ENCODE results near the gene MED13L. TPM values are rescaled to one million over a fixed set of nuclear protein-coding genes. Genes with fewer than 3 reads are reported as not detected.
"Not testable (repeated sequence)": the region's sequence is repeated elsewhere in the genome, so short reads cannot be mapped to it uniquely, and the experiment has no call there.

MED13L gene
- total RNA-seq, 1 experiment from 2014 or later = 62.6 TPM

DNA sequence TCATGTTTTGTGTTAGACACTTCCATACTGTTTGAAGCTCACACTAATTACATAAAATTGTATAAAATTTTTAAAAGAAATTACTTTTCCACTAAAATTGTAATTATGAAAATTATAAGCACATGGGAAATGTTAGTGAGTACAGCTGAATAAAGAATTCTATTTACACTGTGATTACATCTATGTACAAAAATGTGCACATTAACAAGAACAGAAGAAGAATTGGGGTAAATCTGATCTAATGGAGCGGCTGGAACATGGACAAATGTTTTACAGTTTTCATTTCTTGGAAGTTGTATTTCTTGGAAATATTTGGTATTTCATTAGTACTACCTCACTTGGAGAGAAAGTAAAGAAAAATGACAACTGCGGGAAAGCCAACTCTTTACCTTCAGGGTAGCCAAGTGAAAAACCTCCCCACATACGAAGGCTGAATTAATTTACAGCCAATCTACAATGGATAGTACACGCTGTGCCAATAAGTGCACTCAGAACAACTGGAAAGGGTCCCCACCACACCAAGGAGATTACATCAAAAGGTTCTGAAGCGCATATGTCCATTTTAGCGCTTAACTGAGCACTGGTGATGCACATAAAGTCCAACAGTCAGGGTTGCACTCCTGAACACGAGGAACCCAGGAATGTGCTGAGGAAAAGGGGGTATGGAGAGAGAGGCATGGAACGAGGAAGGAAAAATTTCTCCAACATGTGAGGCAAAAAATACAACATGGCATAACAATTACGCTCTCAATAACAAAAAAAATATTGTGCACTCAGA is 17.5 kb downstream of the MED13L start:
- DNase-seq (ENCODE audit: low spot score) = no peak
- in situ Hi-C loops (cut with HindIII; ENCODE audit: low sequenced_read_pairs) = no loop called here

DNA sequence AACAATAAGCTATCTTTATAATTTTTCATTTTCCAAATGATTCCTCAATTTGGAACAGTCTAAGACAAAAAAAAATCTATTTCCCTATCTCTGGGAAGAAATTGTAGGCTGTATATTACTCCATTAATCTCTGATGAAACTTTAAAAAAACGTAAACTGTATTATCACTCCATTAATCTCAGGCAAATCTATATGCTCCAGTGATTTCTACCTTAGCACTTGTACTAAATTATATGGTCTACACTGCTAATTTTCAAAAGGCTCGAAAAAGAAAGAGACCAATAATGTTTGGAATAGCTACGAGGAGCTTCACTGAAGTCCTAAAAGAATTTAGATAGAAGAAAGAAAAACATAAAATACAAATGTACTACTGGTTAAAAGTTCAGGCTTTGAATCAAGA is 19.7 kb downstream of the MED13L start:
- DNase-seq (ENCODE audit: low spot score) = no peak
- in situ Hi-C loops (cut with HindIII; ENCODE audit: low sequenced_read_pairs) = no loop called here

DNA sequence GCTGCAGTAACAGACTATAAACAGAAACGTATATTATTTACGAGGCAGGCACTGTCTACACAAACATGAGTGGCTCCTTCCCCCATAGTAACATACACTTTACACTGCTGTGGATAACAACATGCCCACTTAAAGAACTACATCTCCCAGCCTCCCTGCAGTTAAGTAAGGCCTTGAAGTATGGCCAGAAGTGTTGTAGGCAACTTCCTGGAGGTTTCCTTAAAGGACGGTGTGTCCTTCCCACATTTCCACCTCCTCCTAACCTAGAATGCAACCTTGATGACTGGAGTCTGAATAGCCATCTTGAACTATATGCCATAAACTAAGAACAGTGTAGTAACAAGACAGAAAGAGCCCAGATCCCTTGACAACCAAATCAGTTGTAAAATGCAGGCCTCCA is 20.3 kb downstream of the MED13L start:
- in situ Hi-C loops (cut with HindIII; ENCODE audit: low sequenced_read_pairs) = no loop called here
- peak; percentile 36 for DNase-seq (ENCODE audit: low spot score)

DNA sequence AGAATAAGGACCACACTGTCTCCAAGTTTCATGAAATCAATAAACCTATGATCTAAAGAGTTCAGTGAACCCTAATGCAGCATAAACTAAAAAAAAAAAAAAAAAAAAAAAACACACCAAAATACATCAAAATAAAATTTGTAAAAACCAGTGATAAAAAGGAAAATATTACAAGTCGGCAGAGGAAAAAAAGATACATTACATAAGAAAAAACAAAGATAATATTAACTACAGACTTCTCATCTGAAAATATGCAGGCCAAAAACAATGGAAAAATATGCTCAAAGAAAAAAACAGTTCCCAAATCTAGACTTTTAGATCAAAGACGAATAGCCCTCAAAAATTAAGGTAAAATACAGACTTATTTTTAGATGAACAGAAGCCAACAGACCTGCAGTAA is 27.6 kb downstream of the MED13L start:
- in situ Hi-C loops (cut with HindIII; ENCODE audit: low sequenced_read_pairs) = no loop called here
- DNase-seq (ENCODE audit: low spot score) = no peak

DNA sequence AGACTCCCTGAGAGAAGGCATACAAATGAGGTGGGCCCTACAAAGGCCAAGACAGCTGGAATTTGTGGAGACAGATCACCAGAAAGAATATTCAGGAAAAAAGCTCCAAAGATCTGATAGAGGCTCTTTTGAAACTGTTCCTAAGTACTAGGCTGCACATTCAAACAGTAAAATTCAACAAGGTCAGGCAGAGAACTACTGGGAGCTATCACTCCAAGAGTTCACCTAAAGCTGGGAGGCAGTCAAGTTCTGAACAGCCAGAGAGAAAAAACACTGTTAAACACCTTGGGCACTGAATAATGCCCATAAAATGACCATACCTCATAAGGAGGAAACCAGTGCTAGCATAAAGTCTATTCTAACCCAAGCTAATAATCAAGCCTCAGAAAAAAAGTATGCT is 28.6 kb downstream of the MED13L start:
- in situ Hi-C loops (cut with HindIII; ENCODE audit: low sequenced_read_pairs) = no loop called here
- no peak for DNase-seq (ENCODE audit: low spot score)

DNA sequence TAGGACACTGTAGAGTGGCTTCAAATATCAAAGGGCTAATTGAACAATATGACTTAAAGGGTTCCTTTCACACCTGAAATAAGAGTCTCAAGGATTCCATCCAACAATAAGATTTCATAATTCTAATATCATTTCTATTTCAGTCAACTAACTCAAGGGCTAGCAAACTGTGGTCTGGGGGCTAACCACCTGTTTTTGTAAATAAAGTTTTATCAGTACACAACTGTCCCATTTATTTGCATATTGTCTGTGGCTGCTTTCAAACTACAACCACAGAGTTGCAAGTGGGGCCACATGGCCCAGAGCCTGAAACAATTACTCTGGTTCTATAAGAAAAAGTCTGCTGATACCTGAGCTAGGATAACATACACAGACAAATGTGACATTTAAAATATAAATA is 29.1 kb downstream of the MED13L start:
- in situ Hi-C loops (cut with HindIII; ENCODE audit: low sequenced_read_pairs) = no loop called here
- no peak for DNase-seq (ENCODE audit: low spot score)

DNA sequence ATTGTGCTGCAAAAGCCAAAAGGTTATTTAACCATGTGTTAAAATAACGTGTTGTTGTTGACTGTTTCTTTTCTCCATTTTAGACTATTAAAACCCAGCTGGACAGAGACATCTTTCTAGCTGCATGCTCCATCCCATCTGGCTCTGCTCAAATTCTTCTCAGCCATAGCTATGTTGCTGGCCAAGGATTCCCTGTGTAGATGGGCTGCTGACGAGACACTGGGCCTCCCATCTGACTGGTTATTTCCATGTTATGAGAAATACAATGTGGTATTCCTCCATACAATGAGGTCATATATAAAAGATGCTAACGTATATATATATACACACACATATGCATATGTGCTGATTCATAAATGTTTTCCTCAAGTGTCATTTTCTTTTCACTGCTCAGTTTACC is 30.1 kb downstream of the MED13L start:
- DNase-seq (ENCODE audit: low spot score) = peak; percentile 86
- in situ Hi-C loops (cut with HindIII; ENCODE audit: low sequenced_read_pairs) = no loop called here

DNA sequence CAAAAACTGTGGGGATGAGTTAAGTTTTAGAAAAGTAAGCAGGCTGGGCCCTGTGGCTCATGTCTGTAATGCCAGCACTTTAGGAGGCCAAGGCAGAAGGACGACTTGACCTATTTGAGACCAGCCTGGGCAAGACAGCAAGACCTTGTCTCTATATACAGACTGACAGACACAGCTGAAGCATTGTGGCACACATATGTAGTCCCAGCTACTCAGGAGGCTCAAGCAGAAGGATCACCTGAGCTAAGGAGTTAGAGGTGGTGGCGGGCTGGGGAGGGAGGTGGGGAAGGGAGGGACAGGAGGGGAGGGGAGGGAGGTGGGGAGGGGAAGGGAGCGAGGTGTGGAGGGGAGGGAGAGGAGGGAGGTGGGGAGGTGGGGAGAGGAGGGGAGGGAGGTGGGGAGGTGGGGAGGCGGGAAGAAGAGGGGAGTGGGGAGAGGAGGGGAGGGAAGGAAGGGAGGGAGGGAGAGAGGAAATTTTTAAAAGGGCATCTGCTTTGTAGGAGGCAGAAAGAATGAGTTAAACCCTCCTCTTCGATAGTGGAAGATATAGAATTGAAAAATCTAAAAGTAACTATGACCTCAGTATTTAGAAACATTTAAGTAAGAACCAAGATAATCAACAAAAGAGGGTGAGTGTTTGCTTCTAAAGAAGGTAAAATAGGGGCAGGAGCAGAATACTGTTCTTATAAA is 30.9 kb downstream of the MED13L start:
- DNase-seq (ENCODE audit: low spot score) = no peak
- in situ Hi-C loops (cut with HindIII; ENCODE audit: low sequenced_read_pairs) = no loop called here

DNA sequence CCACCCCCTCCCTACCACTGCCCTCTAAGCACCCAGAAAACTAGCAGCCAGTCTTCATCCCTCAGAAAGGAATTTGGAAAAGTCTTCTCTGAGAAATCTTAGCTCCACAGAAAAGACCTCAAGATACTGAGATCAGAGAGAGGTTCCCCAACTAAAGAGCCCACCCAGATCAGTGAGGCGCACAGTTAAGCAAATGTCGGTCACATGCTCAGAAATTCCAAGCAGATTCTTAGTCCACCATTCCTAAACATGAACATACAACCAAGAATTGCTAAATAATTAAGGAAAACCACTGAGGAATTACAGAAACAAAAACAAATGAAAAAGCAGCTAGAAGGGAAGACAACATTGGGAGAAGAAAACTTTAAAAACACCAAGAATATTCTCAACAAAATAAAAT is 32.3 kb downstream of the MED13L start:
- DNase-seq (ENCODE audit: low spot score) = no peak
- in situ Hi-C loops (cut with HindIII; ENCODE audit: low sequenced_read_pairs) = no loop called here

DNA sequence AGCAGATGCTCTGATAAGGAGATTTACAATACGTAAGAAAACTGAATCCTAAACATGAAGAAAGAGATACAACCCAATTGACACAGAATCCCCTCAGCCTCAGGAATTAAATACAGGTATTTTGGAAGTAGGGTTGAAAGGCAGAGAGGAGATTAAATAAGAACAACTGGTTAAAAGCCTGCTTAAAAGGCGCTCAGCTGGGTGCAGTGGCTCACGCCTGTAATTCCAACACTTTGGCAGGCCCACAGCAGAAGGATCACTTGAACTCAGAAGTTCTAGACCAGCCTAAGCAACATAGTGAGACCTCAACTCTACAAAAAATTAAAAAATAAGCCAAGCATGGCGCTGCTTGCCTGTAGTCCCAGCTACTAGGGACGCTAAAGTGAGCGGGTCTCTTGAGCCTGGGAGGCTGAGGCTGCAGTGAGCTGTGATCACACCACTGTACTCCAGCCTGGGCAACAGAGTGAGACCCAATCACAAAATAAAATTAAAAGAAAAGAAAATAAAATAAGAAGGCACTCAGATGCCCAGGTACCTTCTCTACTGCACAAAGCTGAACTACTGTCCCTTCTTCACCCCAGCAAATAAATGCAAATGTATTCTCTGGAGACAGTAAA is 32.9 kb downstream of the MED13L start:
- in situ Hi-C loops (cut with HindIII; ENCODE audit: low sequenced_read_pairs) = no loop called here
- no peak for DNase-seq (ENCODE audit: low spot score)

DNA sequence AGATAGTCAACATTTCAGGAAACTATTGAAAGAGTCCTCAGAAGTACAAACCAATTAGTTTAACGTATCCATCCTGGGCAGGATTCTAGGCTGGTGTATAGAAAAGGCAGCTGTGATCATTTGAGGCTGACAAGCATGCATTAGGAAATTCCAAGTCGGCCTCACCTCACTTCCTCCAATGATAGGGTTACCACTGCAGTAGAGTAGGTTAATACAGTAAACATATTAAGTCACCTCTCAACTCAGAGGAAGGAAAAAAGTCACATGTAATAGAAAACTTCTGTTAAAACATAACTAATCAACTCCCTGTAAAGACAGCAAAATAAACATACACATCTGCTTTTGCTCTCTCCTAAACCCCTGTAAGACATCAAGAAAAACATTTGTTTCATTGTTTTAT is 33.5 kb downstream of the MED13L start:
- in situ Hi-C loops (cut with HindIII; ENCODE audit: low sequenced_read_pairs) = no loop called here
- no peak for DNase-seq (ENCODE audit: low spot score)

DNA sequence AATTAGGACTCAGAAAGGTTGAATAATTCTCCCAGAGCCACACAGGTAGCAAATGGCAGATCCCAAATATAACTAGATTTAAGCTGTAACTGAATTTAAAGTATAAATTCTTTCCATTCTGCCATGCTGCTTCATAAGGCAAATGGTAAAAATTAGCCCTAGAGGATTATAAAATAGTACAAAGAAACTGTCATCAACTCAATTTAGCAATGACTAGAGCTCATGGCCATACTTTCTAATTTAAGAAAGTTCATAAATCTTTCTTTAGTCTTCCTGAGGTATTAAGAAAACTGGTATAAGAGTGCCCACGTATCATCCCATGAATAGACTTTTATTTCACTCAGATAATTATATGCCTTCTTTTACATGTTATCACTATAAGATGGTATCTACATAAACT is 34.8 kb downstream of the MED13L start:
- in situ Hi-C loops (cut with HindIII; ENCODE audit: low sequenced_read_pairs) = no loop called here
- no peak for DNase-seq (ENCODE audit: low spot score)

DNA sequence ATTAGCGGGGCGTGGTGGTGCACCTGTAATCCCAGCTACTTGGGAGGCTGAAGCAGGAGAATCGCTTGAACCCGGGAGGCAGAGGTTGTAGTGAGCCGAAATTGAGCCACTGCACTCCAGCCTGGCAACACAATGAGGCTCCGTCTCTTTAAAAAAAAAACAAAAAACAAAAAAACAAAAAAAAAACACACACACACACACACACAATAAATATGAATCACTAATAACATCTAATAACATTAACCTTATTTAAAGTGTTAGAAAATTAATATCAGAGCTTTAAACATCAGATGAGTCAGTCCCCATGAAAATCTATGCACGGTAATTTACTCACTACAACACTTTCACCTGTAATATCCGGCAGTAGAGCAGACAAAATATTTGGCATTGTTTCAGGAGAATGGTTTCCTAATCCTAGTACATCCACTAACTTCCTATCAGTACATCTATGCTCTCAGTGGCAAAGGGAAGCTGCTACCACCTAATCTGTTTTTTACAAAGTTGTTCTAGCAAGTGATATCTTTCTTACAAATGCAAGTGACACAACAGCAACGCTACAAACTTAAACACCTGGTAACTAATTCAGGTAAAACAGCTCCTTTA is 36.2 kb downstream of the MED13L start:
- DNase-seq (ENCODE audit: low spot score) = peak; percentile 58
- in situ Hi-C loops (cut with HindIII; ENCODE audit: low sequenced_read_pairs) = no loop called here

DNA sequence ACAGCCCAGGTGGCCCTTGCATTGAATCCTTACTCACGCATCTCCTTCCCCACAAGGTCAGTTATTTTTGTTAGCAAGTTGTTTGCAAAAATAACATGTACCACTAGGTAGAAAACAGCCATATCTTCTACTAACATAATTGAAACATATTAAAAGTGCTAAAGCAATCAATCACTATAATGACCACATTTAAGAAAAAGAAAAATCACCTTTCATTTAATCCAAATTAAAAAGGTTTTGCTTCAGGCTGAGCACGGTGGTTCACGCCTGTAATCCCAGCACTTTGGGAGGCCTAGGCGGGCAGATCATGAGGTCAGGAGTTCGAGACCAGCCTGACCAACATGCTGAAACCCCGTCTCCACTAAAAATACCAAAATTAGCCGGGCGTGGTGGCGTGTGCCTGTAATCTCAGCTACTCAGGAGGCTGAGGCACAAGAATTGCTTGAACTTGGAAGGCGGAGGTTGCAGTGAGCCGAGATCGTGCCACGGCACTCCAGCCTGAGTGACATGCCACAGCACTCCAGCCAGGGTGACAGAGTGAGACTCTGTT is 38.8 kb downstream of the MED13L start:
- DNase-seq (ENCODE audit: low spot score); in situ Hi-C loops (cut with HindIII; ENCODE audit: low sequenced_read_pairs): not testable (repeated sequence)

DNA sequence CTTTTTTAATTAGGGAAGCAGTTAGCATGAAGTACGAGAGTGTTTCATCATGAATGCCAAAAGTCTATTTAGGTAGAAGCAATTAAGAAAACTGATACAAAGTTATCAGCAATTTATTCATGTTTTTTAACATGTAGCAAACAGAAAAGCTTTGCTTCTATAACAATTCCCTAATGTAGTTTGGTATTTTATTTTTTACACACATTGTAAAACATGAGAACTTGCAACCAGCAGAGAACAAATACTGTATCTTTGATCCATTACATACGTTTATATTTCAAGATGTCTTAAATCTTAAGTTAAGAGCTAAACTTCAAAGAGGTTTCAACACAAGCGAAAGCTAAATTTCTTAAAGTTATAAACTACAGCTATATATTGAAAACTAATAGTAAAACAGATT is 39.3 kb downstream of the MED13L start:
- no peak for DNase-seq (ENCODE audit: low spot score)
- in situ Hi-C loops (cut with HindIII; ENCODE audit: low sequenced_read_pairs) = no loop called here

DNA sequence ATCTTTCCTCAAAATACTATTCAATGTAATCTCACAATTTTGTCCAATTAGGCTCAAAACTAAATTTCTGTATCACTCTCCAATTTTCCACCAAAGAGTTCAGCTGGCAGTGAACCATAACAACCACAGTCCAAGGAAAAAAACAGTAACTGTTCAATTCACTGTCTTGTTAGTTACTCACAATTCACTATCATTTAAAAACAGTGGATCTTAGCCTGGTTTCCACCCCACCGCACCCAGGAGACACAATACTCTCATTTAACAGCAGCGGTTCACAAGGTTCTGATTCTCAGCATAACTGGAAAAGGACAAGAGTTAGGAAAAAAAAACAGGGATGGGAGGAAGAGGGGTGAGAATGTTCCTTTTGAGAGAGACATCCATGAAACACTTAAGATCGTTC is 40.5 kb downstream of the MED13L start:
- no peak for DNase-seq (ENCODE audit: low spot score)
- in situ Hi-C loops (cut with HindIII; ENCODE audit: low sequenced_read_pairs) = no loop called here

DNA sequence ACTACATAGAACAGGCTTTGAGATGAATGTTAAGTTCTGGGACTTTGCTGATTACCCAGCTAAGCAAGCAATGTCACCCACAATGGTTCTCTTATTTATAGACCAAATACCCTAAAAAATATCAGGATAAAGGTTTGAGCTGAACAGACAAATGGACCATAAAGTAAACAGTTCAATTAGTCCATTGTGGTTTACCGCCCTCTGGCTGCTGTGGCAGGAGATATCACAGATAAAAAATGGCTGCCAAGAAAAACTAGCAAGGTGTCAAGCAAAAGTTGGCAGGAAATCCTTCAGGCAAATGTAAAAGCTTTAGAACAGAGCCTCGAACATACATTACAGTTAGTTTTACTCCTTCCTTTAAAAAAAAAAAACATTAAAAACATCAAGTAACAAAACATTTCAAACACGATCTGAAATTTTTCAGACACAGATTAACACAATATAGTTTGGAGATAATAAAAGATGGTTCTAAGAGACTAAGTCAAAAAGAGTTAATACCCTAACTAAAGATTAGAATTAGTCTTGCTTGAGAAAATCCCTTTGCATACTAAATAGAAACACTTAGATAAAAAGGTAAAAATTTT is 41.3 kb downstream of the MED13L start:
- peak; percentile 85 for DNase-seq (ENCODE audit: low spot score)
- in situ Hi-C loops (cut with HindIII; ENCODE audit: low sequenced_read_pairs) = no loop called here

DNA sequence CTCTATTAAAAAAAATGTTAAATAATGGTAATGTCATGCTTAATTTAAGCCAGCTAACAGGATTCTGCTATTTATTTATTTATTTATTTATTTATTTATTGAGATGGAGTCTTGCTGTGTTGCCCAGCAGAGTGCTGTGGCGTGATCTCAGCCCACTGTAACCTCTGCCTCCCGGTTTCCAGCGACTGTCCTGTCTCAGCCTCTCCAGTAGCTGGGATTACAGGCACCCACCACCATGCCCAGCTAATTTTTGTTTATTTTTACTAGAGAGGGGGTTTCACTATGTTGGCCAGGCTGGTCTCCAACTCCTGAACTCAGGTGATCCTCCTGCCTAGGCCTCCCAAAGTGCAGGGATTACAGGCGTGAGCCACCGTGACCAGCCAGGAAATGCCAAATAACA is 43.3 kb downstream of the MED13L start:
- DNase-seq (ENCODE audit: low spot score); in situ Hi-C loops (cut with HindIII; ENCODE audit: low sequenced_read_pairs): not testable (repeated sequence)

DNA sequence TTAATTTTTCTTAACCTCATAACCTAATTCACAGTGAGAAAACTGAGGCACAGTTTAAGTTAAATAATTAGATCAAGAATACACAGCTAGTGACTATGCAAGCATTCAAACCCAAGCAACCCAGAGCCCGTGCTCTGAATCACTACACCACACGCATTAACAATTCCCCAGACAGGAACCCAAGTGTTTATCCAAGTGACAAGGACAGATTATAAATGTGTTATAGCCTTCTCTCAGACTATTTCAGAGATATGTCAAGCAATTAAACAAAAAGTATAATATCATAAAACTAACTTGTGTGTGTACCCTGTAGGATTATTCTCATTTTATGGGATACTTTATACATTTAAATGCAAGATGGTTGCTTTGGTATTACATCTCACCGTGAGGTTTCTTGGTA is 43.8 kb downstream of the MED13L start:
- no peak for DNase-seq (ENCODE audit: low spot score)
- in situ Hi-C loops (cut with HindIII; ENCODE audit: low sequenced_read_pairs) = no loop called here

DNA sequence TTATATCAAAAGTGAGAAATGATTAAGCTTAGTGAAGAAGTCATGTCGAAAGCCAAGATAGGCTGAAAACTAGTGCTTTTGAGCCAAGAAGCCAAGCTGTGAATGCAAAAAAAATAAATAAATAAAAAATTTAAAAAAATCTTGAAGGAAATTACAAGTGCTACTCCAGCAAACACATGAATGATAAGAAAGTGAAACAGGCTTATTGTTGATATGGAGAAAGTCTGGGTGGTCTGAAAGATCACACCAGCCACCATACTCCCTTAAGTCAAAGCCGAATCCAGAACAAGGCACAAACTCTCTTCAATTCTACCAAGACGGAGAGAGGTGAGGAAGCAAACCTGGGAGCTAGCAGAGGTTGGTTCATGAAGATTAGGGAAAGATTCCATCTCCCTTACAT is 49.7 kb downstream of the MED13L start:
- in situ Hi-C loops (cut with HindIII; ENCODE audit: low sequenced_read_pairs) = no loop called here

More for the DNA sequence above, 49.7 kb downstream of the MED13L start:
- no peak for DNase-seq (ENCODE audit: low spot score)

Data from G401 (cell line).